Measurements from ENCODE around the gene AQP1. TPM values are rescaled to one million over a fixed set of nuclear protein-coding genes. Genes with fewer than 3 reads are reported as not detected.

AQP1 gene
- total RNA-seq, 1 experiment from 2014 or later: not detected

DNA sequence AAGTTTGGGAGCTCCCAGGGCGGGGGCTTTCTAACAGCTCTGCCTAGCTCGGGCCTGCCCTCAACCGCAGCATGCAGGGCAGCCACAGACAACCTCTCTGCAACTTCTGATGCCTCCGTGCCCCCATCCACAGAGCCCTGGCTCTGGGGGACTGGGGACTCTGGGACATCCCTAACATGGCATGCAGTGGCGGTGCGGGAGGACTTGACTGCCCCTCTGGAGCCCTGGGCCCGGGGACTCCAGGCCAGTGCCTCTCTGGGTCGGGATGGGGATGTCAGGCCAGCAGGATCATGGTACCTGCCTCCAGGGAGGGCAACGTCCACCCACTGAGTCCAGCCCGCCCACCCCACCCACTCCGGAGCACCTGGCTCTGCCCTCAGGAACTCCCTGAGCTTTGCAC, 520 bp upstream of the AQP1 start:
- intact Hi-C loops (cut with micrococcal nuclease): no loop called here

DNA sequence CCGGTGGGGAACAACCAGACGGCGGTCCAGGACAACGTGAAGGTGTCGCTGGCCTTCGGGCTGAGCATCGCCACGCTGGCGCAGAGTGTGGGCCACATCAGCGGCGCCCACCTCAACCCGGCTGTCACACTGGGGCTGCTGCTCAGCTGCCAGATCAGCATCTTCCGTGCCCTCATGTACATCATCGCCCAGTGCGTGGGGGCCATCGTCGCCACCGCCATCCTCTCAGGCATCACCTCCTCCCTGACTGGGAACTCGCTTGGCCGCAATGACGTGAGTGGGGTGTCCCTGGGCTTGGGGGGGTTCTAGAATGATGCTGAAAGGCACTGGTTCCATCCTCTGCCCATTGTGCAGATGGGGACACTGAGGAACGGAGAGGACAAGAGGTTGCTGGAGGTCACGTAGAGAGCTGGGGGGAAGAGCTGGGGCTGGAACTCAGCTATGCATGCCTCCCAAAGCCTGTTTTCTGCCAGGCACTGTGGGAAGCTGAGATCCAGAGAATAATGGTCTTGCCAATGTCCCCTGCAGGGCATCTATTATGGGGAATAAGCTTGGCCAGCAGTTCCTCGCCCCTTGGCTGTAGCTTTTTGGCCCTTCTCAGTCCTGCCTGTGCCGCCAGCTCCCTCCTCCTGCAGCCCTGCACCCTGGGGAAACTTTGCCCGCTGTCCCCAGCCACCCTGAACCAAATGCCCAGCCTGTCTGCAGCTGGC, 523 bp downstream of the AQP1 start:
- CTCF ChIA-PET: interaction anchor here (0.8 kb wide), 1 partner anchor 72 kb away, joined by 3 read pairs; no protein-coding TSS in a partner anchor
- H3K27me3 Mint-ChIP-seq (ENCODE audit: insufficient read depth, unreplicated experiment): no peaks in the 10 kb centered on the region
- no peaks in the 10 kb centered on the region for H3K9me3 Mint-ChIP-seq (ENCODE audit: unreplicated experiment)
- H3K27ac Mint-ChIP-seq (ENCODE audit: low read depth, unreplicated experiment): no peak overlapping the region
- POLR2A ChIA-PET: no interaction called here
- H3K4me1 Mint-ChIP-seq (ENCODE audit: insufficient read depth, unreplicated experiment): peaks cover 8% of the 10 kb centered on the region
- H3K4me3 Mint-ChIP-seq (ENCODE audit: unreplicated experiment): no peak overlapping the region
- BruUV-seq (replicated peaks): no TSS peak
- no peak for DNase-seq (ENCODE audit: unreplicated experiment)
- H3K36me3 Mint-ChIP-seq (ENCODE audit: insufficient read depth, unreplicated experiment): no peaks in the 10 kb centered on the region
- TF ChIP-seq, protein P1, sequence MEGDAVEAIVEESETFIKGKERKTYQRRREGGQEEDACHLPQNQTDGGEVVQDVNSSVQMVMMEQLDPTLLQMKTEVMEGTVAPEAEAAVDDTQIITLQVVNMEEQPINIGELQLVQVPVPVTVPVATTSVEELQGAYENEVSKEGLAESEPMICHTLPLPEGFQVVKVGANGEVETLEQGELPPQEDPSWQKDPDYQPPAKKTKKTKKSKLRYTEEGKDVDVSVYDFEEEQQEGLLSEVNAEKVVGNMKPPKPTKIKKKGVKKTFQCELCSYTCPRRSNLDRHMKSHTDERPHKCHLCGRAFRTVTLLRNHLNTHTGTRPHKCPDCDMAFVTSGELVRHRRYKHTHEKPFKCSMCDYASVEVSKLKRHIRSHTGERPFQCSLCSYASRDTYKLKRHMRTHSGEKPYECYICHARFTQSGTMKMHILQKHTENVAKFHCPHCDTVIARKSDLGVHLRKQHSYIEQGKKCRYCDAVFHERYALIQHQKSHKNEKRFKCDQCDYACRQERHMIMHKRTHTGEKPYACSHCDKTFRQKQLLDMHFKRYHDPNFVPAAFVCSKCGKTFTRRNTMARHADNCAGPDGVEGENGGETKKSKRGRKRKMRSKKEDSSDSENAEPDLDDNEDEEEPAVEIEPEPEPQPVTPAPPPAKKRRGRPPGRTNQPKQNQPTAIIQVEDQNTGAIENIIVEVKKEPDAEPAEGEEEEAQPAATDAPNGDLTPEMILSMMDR (IDR thresholded peaks at IDR 0.05; ENCODE audit: unreplicated experiment): no peak
- intact Hi-C loops (cut with micrococcal nuclease): no loop called here

More for the DNA sequence above, 520 bp upstream of the AQP1 start:
- Mint-ChIP-seq H3K9me3 (ENCODE audit: unreplicated experiment) (no peaks in the 10 kb centered on the region), H3K4me1 (ENCODE audit: insufficient read depth, unreplicated experiment) (peaks cover 13% of the 10 kb centered on the region), H3K36me3 (ENCODE audit: insufficient read depth, unreplicated experiment) (no peaks in the 10 kb centered on the region), H3K4me3 (ENCODE audit: unreplicated experiment) (no peak overlapping the region), H3K27ac (ENCODE audit: low read depth, unreplicated experiment) (no peak overlapping the region), H3K27me3 (ENCODE audit: insufficient read depth, unreplicated experiment) (no peaks in the 10 kb centered on the region)
- CTCF ChIA-PET: interaction anchor here (3.8 kb wide), 1 partner anchor 28 kb away, joined by 13 read pairs; no protein-coding TSS in a partner anchor
- no peak for DNase-seq (ENCODE audit: unreplicated experiment)
- POLR2A ChIA-PET: no interaction called here
- no TSS peak for BruUV-seq (replicated peaks)
- TF ChIP-seq, protein P1 (IDR thresholded peaks at IDR 0.05; ENCODE audit: unreplicated experiment): no peak

- ChIA-PET POLR2A (no interaction called here), CTCF (interaction anchor here (0.8 kb wide), 1 partner anchor 71 kb away, joined by 3 read pairs; no protein-coding TSS in a partner anchor)
- DNase-seq (ENCODE audit: unreplicated experiment): no peak
- H3K4me1 Mint-ChIP-seq (ENCODE audit: insufficient read depth, unreplicated experiment): peaks cover 8% of the 10 kb centered on the region
- TF ChIP-seq, protein P1 (IDR thresholded peaks at IDR 0.05; ENCODE audit: unreplicated experiment): no peak
- no peak overlapping the region for H3K27ac Mint-ChIP-seq (ENCODE audit: low read depth, unreplicated experiment)
- BruUV-seq (replicated peaks): no TSS peak
- no peak overlapping the region for H3K4me3 Mint-ChIP-seq (ENCODE audit: unreplicated experiment)
- intact Hi-C loops (cut with micrococcal nuclease): no loop called here
- H3K36me3 Mint-ChIP-seq (ENCODE audit: insufficient read depth, unreplicated experiment): no peaks in the 10 kb centered on the region
- H3K9me3 Mint-ChIP-seq (ENCODE audit: unreplicated experiment): no peaks in the 10 kb centered on the region
- H3K27me3 Mint-ChIP-seq (ENCODE audit: insufficient read depth, unreplicated experiment): no peaks in the 10 kb centered on the region
Observed at GRCh38 chr7:30912731-30912985, 1.0 kb downstream of the AQP1 start.

GRCh38 chr7:30912986-30913811, 1.5 kb downstream of the AQP1 start:
- TF ChIP-seq, protein P1 (IDR thresholded peaks at IDR 0.05; ENCODE audit: unreplicated experiment): no peak
- intact Hi-C loops (cut with micrococcal nuclease): no loop called here
- CTCF ChIA-PET: interaction anchor here (0.6 to 1.1 kb wide), 2 partner anchors 14 to 25 kb away, joined by 3 to 4 read pairs; no protein-coding TSS in a partner anchor
- no TSS peak for BruUV-seq (replicated peaks)
- Mint-ChIP-seq H3K27ac (ENCODE audit: low read depth, unreplicated experiment) (no peak overlapping the region), H3K4me3 (ENCODE audit: unreplicated experiment) (no peak overlapping the region), H3K4me1 (ENCODE audit: insufficient read depth, unreplicated experiment) (peaks cover 8% of the 10 kb centered on the region), H3K9me3 (ENCODE audit: unreplicated experiment) (no peaks in the 10 kb centered on the region), H3K27me3 (ENCODE audit: insufficient read depth, unreplicated experiment) (no peaks in the 10 kb centered on the region), H3K36me3 (ENCODE audit: insufficient read depth, unreplicated experiment) (no peaks in the 10 kb centered on the region)
- POLR2A ChIA-PET: no interaction called here
- DNase-seq (ENCODE audit: unreplicated experiment): no peak
